Measurements from ENCODE around the gene GRIN2A.

GRIN2A gene

DNA sequence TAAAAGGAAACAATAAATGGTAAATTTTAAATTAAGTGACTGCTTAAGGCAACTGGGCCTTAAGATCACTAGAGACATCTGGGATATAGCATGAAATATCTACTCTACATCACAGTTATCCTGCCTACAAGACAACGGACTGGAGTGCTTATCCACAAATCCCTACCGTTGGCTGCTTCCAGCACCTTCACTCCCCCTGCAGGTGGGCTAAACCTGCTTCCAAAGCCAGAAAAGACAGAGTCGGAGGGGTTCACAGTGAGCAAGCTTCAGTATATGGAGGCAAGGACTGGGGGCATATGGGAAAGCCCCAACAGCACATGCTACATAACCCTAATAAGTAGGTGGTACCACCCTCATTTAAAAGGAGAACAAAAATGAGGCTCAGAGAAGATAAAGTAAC lies 45.3 kb downstream of the GRIN2A start:
- H3K9me3 ChIP-seq (ENCODE audit: control insufficient read depth in 2 of 2, low read length in 2 of 2): no peaks in the 10 kb centered on the region
- no peaks in the 10 kb centered on the region for H3K36me3 ChIP-seq (ENCODE audit: control insufficient read depth in 2 of 2, insufficient read depth in 2 of 2, low read length in 2 of 2)
- no peak overlapping the region for H3K27ac ChIP-seq (ENCODE audit: low read length)
- no peak overlapping the region for H3K4me3 ChIP-seq (ENCODE audit: low read length in 2 of 2)
- no peaks in the 10 kb centered on the region for H3K27me3 ChIP-seq (ENCODE audit: control insufficient read depth in 1 of 2, insufficient read depth in 2 of 2, low read length in 2 of 2)
- H3K9ac ChIP-seq (ENCODE audit: low read length in 2 of 2): no peak overlapping the region
- H3K4me1 ChIP-seq (ENCODE audit: control insufficient read depth, insufficient read depth, low read length): peaks cover 13% of the 10 kb centered on the region

DNA sequence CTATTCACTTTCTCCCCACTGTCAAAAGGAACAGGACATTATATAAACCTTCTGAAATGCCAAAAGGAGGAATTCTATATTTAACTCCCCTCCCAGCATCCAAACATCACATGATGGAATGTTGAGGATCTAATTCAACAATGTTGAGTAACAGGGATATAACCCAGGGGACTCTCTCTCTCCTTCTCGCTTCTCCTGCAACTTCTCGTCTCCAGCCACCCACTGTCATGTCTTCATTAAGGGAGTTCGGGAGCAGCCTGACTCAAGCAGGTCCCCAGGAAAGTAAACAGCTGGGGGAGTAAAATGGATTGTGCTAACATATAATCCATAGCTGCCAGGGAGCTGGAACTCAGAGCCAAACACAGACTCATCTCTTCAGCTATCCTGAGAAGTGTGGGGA lies 51.7 kb downstream of the GRIN2A start:
- Histone ChIP-seq H3K27ac (ENCODE audit: low read length) (peak overlapping the region; percentile 64), H3K4me3 (ENCODE audit: low read length in 2 of 2) (peak overlapping the region in 1 of 2 donors; percentile 35), H3K9ac (ENCODE audit: low read length in 2 of 2) (no peak overlapping the region), H3K27me3 (ENCODE audit: control insufficient read depth in 1 of 2, insufficient read depth in 2 of 2, low read length in 2 of 2) (no peaks in the 10 kb centered on the region), H3K9me3 (ENCODE audit: control insufficient read depth in 2 of 2, low read length in 2 of 2) (no peaks in the 10 kb centered on the region), H3K4me1 (ENCODE audit: control insufficient read depth, insufficient read depth, low read length) (peaks cover 42% of the 10 kb centered on the region), H3K36me3 (ENCODE audit: control insufficient read depth in 2 of 2, insufficient read depth in 2 of 2, low read length in 2 of 2) (no peaks in the 10 kb centered on the region)

DNA sequence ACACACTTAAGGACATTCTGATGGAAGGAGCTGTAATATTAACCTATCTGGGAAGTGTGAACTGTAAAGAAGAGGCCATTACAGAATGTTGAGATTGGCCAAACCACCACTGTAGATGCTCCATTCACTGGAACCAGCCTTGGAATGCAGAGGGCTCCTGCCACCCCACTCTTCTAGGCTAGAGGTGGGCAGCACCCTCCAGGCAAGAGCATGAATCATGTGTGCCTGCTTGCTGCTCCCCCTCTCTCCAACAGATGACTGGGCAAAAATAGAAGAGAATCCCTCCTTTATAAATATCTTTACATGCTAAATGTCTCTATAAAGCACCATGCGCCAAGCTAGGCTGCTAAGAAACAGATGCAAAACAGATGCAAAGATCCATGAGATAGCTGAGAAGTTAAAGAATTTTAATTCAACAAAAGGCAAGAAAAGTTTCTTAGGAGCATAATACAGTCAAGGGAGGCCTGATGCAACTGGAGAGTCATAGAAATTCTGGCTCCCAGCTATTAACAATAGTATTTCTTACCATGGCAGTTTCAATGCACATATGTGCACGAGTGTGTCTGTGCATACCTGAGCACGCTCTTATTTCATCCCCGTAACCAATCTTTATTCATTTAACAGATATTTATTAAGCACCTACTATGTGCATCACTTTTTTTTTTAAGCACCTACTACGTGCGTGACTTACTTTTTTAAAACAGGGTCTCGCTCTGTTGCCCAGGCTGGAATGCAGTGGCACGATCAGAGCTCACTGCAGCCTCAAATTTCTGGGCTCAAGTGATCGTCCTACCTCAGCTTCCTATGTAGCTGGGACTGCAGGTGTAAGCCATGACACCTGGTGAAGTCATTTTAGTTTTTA lies 53.6 kb downstream of the GRIN2A start:
- no peaks in the 10 kb centered on the region for H3K9me3 ChIP-seq (ENCODE audit: control insufficient read depth in 2 of 2, low read length in 2 of 2)
- H3K4me3 ChIP-seq (ENCODE audit: low read length in 2 of 2): no peak overlapping the region
- no peaks in the 10 kb centered on the region for H3K36me3 ChIP-seq (ENCODE audit: control insufficient read depth in 2 of 2, insufficient read depth in 2 of 2, low read length in 2 of 2)
- H3K4me1 ChIP-seq (ENCODE audit: control insufficient read depth, insufficient read depth, low read length): peaks cover 51% of the 10 kb centered on the region
- peak overlapping the region; percentile 69 for H3K27ac ChIP-seq (ENCODE audit: low read length)
- no peak overlapping the region for H3K9ac ChIP-seq (ENCODE audit: low read length in 2 of 2)
- H3K27me3 ChIP-seq (ENCODE audit: control insufficient read depth in 1 of 2, insufficient read depth in 2 of 2, low read length in 2 of 2): no peaks in the 10 kb centered on the region

DNA sequence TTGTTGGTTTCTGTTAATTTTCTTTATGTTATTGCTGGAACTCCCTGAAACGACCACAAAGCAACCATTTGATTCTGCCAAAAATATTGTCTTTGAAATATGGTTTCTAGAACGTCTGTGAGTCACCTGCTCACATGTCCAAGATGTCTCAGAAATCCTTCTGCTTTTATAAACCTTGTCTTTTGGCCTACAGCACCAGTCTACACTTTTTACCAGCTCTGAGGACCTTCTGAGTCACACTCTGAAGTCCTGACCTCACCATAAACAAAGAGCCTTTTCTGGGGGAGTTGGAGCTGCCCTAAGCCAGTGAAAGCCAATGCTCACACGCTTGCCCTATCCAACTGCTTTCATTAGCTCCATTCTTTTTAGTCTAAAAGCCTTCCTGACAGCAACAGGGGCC lies 55.5 kb downstream of the GRIN2A start:
- Histone ChIP-seq H3K4me3 (ENCODE audit: low read length in 2 of 2) (no peak overlapping the region), H3K36me3 (ENCODE audit: control insufficient read depth in 2 of 2, insufficient read depth in 2 of 2, low read length in 2 of 2) (no peaks in the 10 kb centered on the region), H3K9me3 (ENCODE audit: control insufficient read depth in 2 of 2, low read length in 2 of 2) (no peaks in the 10 kb centered on the region), H3K9ac (ENCODE audit: low read length in 2 of 2) (peak overlapping the region in 1 of 2 donors; percentile 36), H3K27ac (ENCODE audit: low read length) (peak overlapping the region; percentile 69), H3K27me3 (ENCODE audit: control insufficient read depth in 1 of 2, insufficient read depth in 2 of 2, low read length in 2 of 2) (no peaks in the 10 kb centered on the region), H3K4me1 (ENCODE audit: control insufficient read depth, insufficient read depth, low read length) (peaks cover 68% of the 10 kb centered on the region)

DNA sequence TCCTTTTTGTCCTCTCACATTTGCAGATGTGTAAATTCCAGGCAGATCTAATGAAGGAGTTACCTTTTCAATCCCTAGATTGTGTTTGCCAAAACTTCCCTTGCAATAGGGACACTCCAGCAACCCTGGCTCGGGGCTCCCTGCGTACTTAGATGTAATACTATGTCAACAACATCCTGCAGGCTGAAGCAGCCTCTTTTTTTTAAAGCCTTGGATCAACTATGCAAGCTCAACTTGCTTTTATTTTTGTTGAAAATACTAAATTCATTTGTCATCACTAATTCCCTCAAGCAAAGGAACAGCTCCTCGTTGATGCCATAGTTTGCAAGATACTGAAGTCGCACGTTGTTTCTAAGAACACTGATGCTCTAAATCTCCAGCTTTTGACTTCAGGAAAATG lies 59.1 kb downstream of the GRIN2A start:
- Histone ChIP-seq H3K27ac (ENCODE audit: low read length) (peak overlapping the region; percentile 55), H3K36me3 (ENCODE audit: control insufficient read depth in 2 of 2, insufficient read depth in 2 of 2, low read length in 2 of 2) (no peaks in the 10 kb centered on the region), H3K4me3 (ENCODE audit: low read length in 2 of 2) (peak overlapping the region in 1 of 2 donors; percentile 54), H3K27me3 (ENCODE audit: control insufficient read depth in 1 of 2, insufficient read depth in 2 of 2, low read length in 2 of 2) (no peaks in the 10 kb centered on the region), H3K9me3 (ENCODE audit: control insufficient read depth in 2 of 2, low read length in 2 of 2) (no peaks in the 10 kb centered on the region), H3K4me1 (ENCODE audit: control insufficient read depth, insufficient read depth, low read length) (peaks cover 49% of the 10 kb centered on the region), H3K9ac (ENCODE audit: low read length in 2 of 2) (peak overlapping the region in 1 of 2 donors; percentile 9)

DNA sequence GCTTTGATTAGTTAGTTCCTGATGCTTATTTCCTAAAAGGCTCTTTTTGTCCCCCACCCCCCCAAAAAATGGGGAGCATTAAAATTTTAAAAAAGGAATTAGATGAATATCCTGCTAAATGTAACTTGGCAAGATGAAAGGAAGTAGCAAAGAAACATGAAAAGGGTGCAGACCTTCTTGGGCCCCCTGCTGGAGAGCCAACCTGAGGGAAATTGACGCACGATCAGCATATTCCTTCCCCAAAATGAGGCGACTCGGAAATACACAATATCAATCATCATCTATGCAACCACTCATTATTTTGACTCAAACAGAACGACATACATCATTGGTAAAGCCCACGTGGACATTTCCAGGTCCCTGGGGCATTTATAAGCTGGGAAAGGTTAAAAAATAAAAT lies 59.7 kb downstream of the GRIN2A start:
- Histone ChIP-seq H3K4me1 (ENCODE audit: control insufficient read depth, insufficient read depth, low read length) (peaks cover 43% of the 10 kb centered on the region), H3K9me3 (ENCODE audit: control insufficient read depth in 2 of 2, low read length in 2 of 2) (no peaks in the 10 kb centered on the region), H3K4me3 (ENCODE audit: low read length in 2 of 2) (peak overlapping the region; percentile 54 to 67), H3K27ac (ENCODE audit: low read length) (peak overlapping the region; percentile 55), H3K36me3 (ENCODE audit: control insufficient read depth in 2 of 2, insufficient read depth in 2 of 2, low read length in 2 of 2) (no peaks in the 10 kb centered on the region), H3K27me3 (ENCODE audit: control insufficient read depth in 1 of 2, insufficient read depth in 2 of 2, low read length in 2 of 2) (no peaks in the 10 kb centered on the region), H3K9ac (ENCODE audit: low read length in 2 of 2) (peak overlapping the region; percentile 35 to 42)

DNA sequence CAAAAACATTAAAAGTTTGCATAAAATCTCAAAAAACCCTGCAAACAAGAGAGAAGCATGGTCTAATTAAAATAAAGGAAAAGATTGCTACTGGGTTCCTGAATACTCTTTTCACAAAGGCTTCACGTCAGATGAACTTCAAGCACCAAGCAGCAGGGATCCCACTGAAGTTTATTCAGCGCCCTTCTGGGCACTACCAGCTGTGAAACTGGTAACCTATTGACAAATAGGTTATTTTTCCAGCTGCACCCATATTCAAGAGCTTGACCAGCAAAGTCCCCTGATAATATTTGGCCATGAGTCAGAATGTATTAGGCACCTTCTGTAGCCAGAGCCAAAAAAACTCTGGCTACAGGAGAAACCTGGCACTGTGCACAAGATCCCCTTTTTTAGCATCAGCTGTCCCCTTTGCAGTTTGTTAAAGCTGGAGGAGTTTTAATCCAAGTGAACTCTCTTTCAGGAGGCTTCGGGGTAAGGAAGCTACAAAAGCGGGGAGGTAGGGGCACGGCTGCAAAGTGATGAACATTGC lies 60.3 kb downstream of the GRIN2A start:
- Histone ChIP-seq H3K4me1 (ENCODE audit: control insufficient read depth, insufficient read depth, low read length) (peaks cover 37% of the 10 kb centered on the region), H3K4me3 (ENCODE audit: low read length in 2 of 2) (peak overlapping the region; percentile 54 to 67), H3K27me3 (ENCODE audit: control insufficient read depth in 1 of 2, insufficient read depth in 2 of 2, low read length in 2 of 2) (no peaks in the 10 kb centered on the region), H3K36me3 (ENCODE audit: control insufficient read depth in 2 of 2, insufficient read depth in 2 of 2, low read length in 2 of 2) (no peaks in the 10 kb centered on the region), H3K9ac (ENCODE audit: low read length in 2 of 2) (peak overlapping the region; percentile 35 to 42), H3K9me3 (ENCODE audit: control insufficient read depth in 2 of 2, low read length in 2 of 2) (no peaks in the 10 kb centered on the region), H3K27ac (ENCODE audit: low read length) (peak overlapping the region; percentile 55)

DNA sequence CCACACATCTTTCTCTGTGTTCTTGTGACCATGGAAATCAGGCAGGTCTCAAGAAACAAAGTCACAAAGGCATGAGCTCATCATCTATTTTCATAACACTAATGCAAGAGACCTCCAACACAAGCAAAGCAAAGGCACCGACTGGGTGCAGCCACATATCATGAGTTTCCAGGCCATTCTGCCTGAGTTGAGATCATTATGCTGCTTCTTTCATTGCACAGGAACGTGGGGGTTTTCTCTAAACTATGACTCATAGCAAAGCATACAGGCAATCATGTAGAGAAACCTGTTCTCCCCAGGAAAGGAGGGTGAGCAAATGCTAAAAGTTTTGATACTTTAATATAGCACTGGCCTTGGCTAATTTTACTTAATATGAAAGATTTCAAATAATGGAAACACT lies 60.7 kb downstream of the GRIN2A start:
- H3K9ac ChIP-seq (ENCODE audit: low read length in 2 of 2): peak overlapping the region in 1 of 2 donors; percentile 39
- H3K4me3 ChIP-seq (ENCODE audit: low read length in 2 of 2): no peak overlapping the region
- H3K9me3 ChIP-seq (ENCODE audit: control insufficient read depth in 2 of 2, low read length in 2 of 2): no peaks in the 10 kb centered on the region
- peak overlapping the region; percentile 55 for H3K27ac ChIP-seq (ENCODE audit: low read length)
- no peaks in the 10 kb centered on the region for H3K36me3 ChIP-seq (ENCODE audit: control insufficient read depth in 2 of 2, insufficient read depth in 2 of 2, low read length in 2 of 2)
- peaks cover 34% of the 10 kb centered on the region for H3K4me1 ChIP-seq (ENCODE audit: control insufficient read depth, insufficient read depth, low read length)
- H3K27me3 ChIP-seq (ENCODE audit: control insufficient read depth in 1 of 2, insufficient read depth in 2 of 2, low read length in 2 of 2): no peaks in the 10 kb centered on the region

DNA sequence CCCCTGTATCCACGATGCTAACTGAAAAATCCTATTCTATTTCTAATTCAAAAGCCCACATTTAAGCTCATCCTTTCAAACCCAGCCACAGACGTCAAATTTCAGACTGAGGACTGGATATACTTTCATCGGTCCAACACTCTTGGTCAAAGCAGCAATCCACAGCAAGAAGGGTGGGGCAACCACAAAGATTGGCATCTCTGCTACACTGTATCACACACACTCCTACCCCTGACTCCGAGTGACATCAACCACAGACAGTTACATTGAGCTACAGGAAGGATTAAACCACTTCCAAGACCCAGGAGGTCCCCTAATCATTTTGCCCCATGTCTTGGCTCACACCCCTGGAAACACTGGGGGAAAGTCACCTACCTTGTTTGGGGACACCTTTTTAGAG lies 61.3 kb downstream of the GRIN2A start:
- Histone ChIP-seq H3K27me3 (ENCODE audit: control insufficient read depth in 1 of 2, insufficient read depth in 2 of 2, low read length in 2 of 2) (no peaks in the 10 kb centered on the region), H3K27ac (ENCODE audit: low read length) (peak overlapping the region; percentile 55), H3K9me3 (ENCODE audit: control insufficient read depth in 2 of 2, low read length in 2 of 2) (no peaks in the 10 kb centered on the region), H3K4me1 (ENCODE audit: control insufficient read depth, insufficient read depth, low read length) (peaks cover 34% of the 10 kb centered on the region), H3K36me3 (ENCODE audit: control insufficient read depth in 2 of 2, insufficient read depth in 2 of 2, low read length in 2 of 2) (no peaks in the 10 kb centered on the region), H3K9ac (ENCODE audit: low read length in 2 of 2) (peak overlapping the region in 1 of 2 donors; percentile 39), H3K4me3 (ENCODE audit: low read length in 2 of 2) (peak overlapping the region in 1 of 2 donors; percentile 42)

DNA sequence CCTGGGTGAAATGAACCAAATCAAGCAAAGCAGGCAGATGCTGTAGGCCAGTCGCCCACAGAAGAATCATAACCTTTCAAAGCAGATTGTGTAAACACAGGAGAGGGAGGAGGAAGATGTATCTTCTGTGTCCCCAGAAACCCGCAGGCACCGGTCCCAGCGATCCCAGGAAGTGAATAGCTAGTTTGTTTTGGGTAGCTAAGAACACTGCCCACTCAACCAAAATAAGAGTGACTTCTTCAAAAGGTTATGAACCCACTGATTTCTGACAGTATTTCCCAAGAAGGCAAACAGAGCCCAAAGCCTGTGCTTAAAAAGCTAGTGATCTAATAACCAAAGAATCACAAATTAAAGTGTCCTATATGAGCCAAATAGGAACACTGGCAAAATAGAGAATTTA lies 67.8 kb downstream of the GRIN2A start:
- Histone ChIP-seq H3K36me3 (ENCODE audit: control insufficient read depth in 2 of 2, insufficient read depth in 2 of 2, low read length in 2 of 2) (no peaks in the 10 kb centered on the region), H3K4me1 (ENCODE audit: control insufficient read depth, insufficient read depth, low read length) (peaks cover 18% of the 10 kb centered on the region), H3K4me3 (ENCODE audit: low read length in 2 of 2) (peak overlapping the region; percentile 22 to 33), H3K27me3 (ENCODE audit: control insufficient read depth in 1 of 2, insufficient read depth in 2 of 2, low read length in 2 of 2) (no peaks in the 10 kb centered on the region), H3K27ac (ENCODE audit: low read length) (peak overlapping the region; percentile 66), H3K9ac (ENCODE audit: low read length in 2 of 2) (peak overlapping the region; percentile 43 to 55), H3K9me3 (ENCODE audit: control insufficient read depth in 2 of 2, low read length in 2 of 2) (no peaks in the 10 kb centered on the region)

DNA sequence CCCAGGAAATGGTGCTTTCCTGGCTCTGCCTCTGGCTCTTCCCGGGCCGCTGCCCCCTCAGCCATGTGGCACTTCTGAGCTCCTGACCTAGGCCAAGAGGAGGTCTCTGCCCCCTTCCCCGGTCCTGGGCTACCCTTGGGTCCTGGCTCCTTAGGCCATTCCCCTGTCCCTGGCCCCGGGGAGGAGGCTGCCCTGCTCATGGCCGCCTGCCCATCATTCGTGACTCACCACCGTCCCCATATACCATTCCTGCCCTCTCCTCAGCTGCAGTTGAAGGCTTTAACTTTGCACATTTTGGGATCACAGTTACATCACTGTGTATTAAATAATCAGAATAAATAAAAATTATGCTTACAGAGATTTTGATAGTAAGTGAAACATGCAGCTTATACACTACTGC lies 69.0 kb downstream of the GRIN2A start:
- Histone ChIP-seq H3K9ac (ENCODE audit: low read length in 2 of 2) (no peak overlapping the region), H3K27me3 (ENCODE audit: control insufficient read depth in 1 of 2, insufficient read depth in 2 of 2, low read length in 2 of 2) (no peaks in the 10 kb centered on the region), H3K27ac (ENCODE audit: low read length) (no peak overlapping the region), H3K36me3 (ENCODE audit: control insufficient read depth in 2 of 2, insufficient read depth in 2 of 2, low read length in 2 of 2) (no peaks in the 10 kb centered on the region), H3K4me3 (ENCODE audit: low read length in 2 of 2) (no peak overlapping the region), H3K9me3 (ENCODE audit: control insufficient read depth in 2 of 2, low read length in 2 of 2) (no peaks in the 10 kb centered on the region), H3K4me1 (ENCODE audit: control insufficient read depth, insufficient read depth, low read length) (peaks cover 18% of the 10 kb centered on the region)

Data from stomach smooth muscle (tissue), 2 donors.